Measurements from ENCODE around the gene CYBRD1. TPM values are rescaled to one million over a fixed set of nuclear protein-coding genes. Genes with fewer than 3 reads are reported as not detected.

The CYBRD1 gene
- total RNA-seq, 1 donor from 2014 or later = 148 TPM

DNA sequence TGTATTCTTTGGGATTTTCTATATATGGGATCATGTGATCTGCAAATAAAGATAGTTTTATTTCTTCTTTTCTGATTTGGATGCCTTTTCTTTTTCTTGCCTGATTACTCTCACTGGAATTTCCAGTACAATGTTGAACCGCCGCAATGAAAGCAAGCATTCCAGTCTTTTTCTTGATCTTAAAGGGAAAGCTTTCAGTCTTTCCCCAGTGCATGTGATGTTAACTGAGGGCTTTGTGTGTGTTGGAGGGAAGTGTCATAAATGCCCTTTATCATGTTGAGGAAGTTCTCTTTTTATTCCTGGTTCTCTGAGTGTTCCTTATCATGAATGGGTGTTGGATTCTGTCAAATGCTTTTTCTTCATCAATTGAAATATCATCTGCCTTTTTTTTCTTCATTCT, 16.9 kb upstream of the CYBRD1 start:
- H3K27ac Mint-ChIP-seq (ENCODE audit: unreplicated experiment) = no peak overlapping the region

DNA sequence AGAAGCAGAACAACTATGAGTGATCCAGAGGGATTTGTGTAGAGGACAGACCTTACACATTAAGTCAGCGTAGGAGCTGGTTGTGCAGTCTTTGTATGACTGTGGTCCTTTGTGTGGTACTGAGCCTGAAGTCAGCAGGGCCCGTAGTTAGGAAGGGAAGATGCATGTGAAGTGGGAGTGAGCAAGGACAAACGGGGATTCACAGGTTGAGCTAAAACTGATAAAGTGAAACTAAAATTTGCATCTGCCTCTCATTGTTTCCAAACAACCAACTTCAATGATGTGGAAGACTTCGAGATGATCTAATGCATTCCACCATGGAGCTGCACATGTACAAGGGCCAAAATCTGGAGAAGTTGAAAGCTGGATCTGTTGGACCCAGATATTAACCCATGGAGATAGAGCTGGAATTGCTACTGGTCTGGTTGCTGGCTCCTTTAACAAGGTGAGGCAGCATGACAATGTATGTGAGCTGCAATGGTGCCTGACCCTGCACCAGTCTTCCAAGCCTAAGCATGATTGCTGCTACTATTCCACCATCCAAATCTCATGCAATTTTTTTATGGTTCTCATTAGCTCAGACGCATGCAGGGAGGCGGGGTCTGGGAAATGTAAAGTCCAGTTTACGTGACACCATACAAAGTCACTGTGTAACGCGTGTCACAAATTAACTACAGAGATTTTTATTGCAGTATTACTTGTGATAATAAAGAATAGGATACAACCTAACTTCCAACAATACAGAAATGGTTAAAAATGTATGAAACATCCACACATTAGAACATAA, 12.1 kb upstream of the CYBRD1 start:
- TF ChIP-seq, protein P1, sequence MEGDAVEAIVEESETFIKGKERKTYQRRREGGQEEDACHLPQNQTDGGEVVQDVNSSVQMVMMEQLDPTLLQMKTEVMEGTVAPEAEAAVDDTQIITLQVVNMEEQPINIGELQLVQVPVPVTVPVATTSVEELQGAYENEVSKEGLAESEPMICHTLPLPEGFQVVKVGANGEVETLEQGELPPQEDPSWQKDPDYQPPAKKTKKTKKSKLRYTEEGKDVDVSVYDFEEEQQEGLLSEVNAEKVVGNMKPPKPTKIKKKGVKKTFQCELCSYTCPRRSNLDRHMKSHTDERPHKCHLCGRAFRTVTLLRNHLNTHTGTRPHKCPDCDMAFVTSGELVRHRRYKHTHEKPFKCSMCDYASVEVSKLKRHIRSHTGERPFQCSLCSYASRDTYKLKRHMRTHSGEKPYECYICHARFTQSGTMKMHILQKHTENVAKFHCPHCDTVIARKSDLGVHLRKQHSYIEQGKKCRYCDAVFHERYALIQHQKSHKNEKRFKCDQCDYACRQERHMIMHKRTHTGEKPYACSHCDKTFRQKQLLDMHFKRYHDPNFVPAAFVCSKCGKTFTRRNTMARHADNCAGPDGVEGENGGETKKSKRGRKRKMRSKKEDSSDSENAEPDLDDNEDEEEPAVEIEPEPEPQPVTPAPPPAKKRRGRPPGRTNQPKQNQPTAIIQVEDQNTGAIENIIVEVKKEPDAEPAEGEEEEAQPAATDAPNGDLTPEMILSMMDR (IDR thresholded peaks at IDR 0.05) = no peak
- Mint-ChIP-seq H3K9me3 (ENCODE audit: unreplicated experiment) (no peaks in the 10 kb centered on the region), H3K36me3 (ENCODE audit: unreplicated experiment) (no peaks in the 10 kb centered on the region), H3K27ac (ENCODE audit: unreplicated experiment) (no peak overlapping the region), H3K27me3 (ENCODE audit: unreplicated experiment) (no peaks in the 10 kb centered on the region), H3K4me1 (ENCODE audit: unreplicated experiment) (peaks cover 3% of the 10 kb centered on the region), H3K4me3 (ENCODE audit: unreplicated experiment) (no peak overlapping the region)
- no peak for DNase-seq (ENCODE audit: extremely low spot score, unreplicated experiment)

More for the DNA sequence above, 16.9 kb upstream of the CYBRD1 start:
- Mint-ChIP-seq H3K27me3 (ENCODE audit: unreplicated experiment) (no peaks in the 10 kb centered on the region), H3K4me1 (ENCODE audit: unreplicated experiment) (peaks cover 4% of the 10 kb centered on the region), H3K9me3 (ENCODE audit: unreplicated experiment) (peaks cover 14% of the 10 kb centered on the region), H3K4me3 (ENCODE audit: unreplicated experiment) (no peak overlapping the region), H3K36me3 (ENCODE audit: unreplicated experiment) (no peaks in the 10 kb centered on the region)
- no peak for DNase-seq (ENCODE audit: extremely low spot score, unreplicated experiment)
- TF ChIP-seq, protein P1 (IDR thresholded peaks at IDR 0.05) = no peak

DNA sequence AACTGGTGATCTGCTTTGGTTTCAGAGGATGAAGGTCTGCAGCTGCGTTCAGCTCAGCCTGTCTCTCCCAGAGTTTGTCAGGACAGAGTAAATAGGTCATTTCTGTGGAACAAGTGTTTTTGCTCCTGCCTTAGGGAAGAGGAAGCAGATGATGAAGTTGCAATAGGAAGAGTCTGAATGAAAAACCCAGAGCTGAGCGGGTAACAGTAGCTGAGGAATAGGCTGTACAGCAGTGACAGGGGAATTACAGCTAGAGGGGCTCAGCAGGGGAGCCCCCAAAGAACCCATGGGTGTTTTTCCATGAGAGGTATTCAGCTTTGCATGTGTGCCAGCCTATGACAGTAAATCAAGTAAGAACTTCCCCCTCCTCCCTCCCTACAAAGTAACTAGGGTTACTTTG, 10.3 kb upstream of the CYBRD1 start:
- no peak for DNase-seq (ENCODE audit: extremely low spot score, unreplicated experiment)
- Mint-ChIP-seq H3K27ac (ENCODE audit: unreplicated experiment) (no peak overlapping the region), H3K27me3 (ENCODE audit: unreplicated experiment) (no peaks in the 10 kb centered on the region), H3K4me1 (ENCODE audit: unreplicated experiment) (peaks cover 8% of the 10 kb centered on the region), H3K36me3 (ENCODE audit: unreplicated experiment) (no peaks in the 10 kb centered on the region), H3K9me3 (ENCODE audit: unreplicated experiment) (no peaks in the 10 kb centered on the region), H3K4me3 (ENCODE audit: unreplicated experiment) (no peak overlapping the region)
- TF ChIP-seq, protein P1 (IDR thresholded peaks at IDR 0.05) = no peak

DNA sequence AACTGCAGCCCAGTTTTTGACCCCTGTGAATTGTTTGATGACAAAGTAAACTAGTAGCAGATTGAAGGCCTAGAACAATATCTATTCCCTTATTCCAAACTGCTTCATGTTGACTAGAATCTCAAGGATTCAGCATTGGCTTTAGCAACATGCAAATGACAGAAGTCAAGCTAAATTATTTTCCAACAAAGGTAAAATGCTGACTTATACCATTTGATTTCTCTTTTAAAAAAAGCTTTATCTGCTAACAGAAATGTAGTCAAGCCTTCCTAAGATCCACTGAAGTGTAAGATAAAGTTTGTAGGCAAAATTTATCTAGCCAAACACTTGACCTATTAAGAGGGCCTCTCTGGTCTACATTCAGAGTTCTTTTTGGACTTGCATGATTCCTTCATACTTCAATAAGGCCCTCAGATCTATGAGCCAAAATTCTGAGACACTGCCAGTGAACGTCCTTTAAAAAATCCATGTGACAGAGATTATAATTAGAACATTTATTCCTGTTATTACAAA, 9.5 kb upstream of the CYBRD1 start:
- H3K9me3 Mint-ChIP-seq (ENCODE audit: unreplicated experiment) = no peaks in the 10 kb centered on the region
- TF ChIP-seq, protein P1 (IDR thresholded peaks at IDR 0.05) = no peak
- no peak for DNase-seq (ENCODE audit: extremely low spot score, unreplicated experiment)
- H3K27me3 Mint-ChIP-seq (ENCODE audit: unreplicated experiment) = no peaks in the 10 kb centered on the region
- no peak overlapping the region for H3K27ac Mint-ChIP-seq (ENCODE audit: unreplicated experiment)
- no peak overlapping the region for H3K4me3 Mint-ChIP-seq (ENCODE audit: unreplicated experiment)
- H3K36me3 Mint-ChIP-seq (ENCODE audit: unreplicated experiment) = no peaks in the 10 kb centered on the region
- H3K4me1 Mint-ChIP-seq (ENCODE audit: unreplicated experiment) = peaks cover 8% of the 10 kb centered on the region

DNA sequence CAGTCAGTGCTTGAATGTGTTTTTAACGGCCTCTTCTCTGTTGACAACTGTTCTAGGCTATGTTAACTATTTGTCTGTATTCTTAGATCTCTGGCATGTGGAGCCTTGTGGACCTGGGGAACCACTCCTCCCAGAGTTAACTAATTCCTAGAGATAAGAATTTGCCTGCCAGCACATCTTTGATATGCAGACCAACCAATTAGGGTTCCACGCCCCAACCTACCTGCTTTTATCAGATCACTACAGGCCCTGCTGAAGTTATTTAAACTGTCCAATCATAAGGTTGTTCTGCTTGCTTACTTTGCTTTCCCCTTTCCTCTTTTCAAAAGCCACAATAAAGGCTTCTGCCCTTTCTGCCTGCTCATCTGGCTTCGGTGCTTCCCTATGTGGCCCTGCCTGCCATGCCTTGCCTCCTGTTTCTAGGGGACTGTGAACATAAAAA, 8.5 kb upstream of the CYBRD1 start:
- Mint-ChIP-seq H3K36me3 (ENCODE audit: unreplicated experiment) (no peaks in the 10 kb centered on the region), H3K4me3 (ENCODE audit: unreplicated experiment) (no peak overlapping the region), H3K9me3 (ENCODE audit: unreplicated experiment) (no peaks in the 10 kb centered on the region), H3K27me3 (ENCODE audit: unreplicated experiment) (no peaks in the 10 kb centered on the region), H3K4me1 (ENCODE audit: unreplicated experiment) (peaks cover 8% of the 10 kb centered on the region), H3K27ac (ENCODE audit: unreplicated experiment) (no peak overlapping the region)
- DNase-seq (ENCODE audit: extremely low spot score, unreplicated experiment) = no peak
- TF ChIP-seq, protein P1 (IDR thresholded peaks at IDR 0.05) = no peak

All from osteocyte (in vitro differentiated cells).